ELR (cell line): ENCODE data around the gene TLL2.

Source experiments
- DNase-seq: peaks from one replicate; pipeline ENCODE4 v3.0.0-alpha.2; 2015; ENCODE audit warnings: low read depth

The TLL2 gene

GRCh38 chr10:96321822-96322221 lies 191.9 kb downstream of the TLL2 start:
- DNase-seq = no peak

- DNase-seq = no peak
These were observed 193.8 kb downstream of the TLL2 start for GRCh38 chr10:96319754-96320474.

- no peak for DNase-seq
These were observed 196.5 kb downstream of the TLL2 start for GRCh38 chr10:96317067-96317833.
